Stimulated activated CD4-positive, alpha-beta T cell treated with anti-CD3 and anti-CD28 coated beads, Interleukin-2, amount 100 ng/mL, for 24 hours (primary cell): ENCODE measurements around the gene DGKB.

ENCODE experiments used
- DNase-seq, 2 donors: peaks; one replicate each; pipeline ENCODE4 v3.0.0-alpha.2; 2020

The DGKB gene

DNA sequence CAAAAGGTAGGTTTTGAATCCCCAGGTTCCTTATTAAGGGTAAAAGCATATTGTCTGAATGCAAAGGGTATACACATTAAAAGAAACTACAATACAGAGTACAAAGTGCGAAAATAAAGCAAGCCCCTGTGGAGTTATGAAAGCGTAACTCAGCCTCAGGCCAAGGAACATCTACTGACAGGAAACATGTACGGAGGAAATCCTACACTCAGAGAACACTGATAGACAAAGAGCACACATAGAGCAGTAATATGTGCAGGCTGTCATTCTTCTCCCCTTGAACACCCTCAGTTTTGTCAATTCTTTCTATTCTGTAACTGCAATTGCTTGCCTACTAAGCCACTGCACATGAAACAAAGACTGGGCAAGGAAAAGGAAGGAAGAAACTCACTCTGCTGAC is 150.2 kb downstream of the DGKB start:
- no peak for DNase-seq

DNA sequence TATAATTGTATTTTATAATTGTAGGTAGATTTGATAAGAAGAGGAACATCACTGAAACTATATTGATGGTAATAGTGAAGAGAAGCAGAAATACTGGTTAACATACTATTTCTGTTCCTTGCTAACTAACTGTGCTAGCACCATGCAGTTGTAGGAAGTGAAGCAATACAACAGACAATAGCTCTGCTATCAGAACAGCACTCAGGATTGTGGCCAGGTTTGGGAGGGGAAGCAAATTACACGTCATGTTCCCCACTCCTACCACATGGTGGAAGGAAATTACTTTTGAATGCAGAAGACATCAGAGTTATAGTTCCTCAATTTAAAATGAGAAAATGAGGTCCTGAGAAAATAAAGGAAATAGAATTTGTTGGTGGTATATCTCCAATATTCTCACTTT is 151.1 kb downstream of the DGKB start:
- DNase-seq, result no peak

DNA sequence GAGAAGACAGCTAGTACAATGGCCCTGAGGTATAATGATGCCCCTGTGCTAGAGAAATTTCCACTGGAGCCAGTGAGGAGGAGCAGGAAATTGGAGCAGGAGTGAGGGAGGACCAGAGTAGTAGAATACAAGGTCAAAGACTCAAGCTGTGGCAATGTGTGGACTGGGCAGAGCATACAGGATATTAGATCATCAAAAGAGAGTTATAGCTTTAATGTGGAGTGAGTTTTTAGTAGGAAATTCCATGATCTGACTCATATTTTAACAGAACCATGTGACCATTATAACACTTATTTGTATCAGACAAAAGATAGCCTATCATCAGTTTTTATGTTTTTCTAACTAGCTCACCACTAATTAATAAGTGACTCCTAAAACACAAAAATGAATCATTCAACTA is 154.1 kb downstream of the DGKB start:
- DNase-seq, result no peak

DNA sequence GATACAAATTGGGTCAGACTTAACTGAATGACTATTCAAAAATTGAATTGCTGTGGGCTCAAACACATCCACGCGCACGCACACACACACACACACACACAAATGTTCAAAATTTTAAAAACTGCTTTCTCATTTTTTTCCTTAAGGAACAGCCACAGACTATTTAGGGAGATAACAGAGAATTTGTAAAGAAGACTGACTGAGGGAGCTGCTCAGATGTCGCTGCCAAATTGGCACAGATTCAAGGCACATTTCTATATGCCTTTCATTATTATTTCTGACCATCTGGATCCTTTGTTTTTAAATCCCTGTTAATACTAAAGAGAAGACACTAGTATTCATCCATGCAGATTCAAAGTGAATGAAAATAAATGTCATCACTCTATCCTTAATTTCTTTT is 154.8 kb downstream of the DGKB start:
- DNase-seq, result no peak

DNA sequence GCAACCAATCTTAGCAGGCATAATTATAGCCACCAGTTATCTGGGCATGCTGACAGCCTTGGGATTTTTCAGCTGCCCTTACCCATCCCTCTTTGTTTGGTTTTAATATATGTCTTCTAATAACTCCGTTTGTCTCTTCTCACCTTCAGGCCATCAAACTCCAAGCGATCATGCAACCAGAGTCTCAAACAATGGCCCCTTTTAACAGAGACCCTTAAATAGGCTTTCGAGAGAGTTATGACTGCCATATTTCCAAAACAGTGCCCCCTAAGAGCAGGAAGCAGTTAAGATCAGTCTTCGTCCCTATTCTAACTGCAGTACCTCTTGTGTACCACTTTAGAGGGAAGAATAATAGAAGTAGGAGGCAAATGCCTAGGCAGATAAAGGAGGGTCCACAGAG is 157.5 kb downstream of the DGKB start:
- DNase-seq, result no peak

DNA sequence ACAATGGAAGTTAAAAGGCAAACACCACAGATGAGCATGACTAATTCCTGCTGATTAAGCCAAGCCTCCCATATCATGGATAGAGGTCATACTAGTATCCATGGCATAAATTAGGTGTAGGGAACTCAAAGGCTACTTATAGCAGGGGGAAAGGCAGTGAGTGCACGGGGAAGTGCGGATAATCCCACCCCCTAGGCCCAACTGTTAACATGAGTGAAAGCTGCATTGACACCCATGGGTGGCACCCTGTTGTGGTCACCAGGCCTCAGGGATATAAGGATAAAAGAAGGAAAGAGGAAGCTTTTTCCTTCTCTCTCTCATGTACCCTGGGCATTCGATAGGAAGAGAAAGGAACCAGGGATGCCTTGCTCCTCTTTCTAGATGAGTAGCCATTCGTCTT is 161.9 kb downstream of the DGKB start:
- no peak for DNase-seq

DNA sequence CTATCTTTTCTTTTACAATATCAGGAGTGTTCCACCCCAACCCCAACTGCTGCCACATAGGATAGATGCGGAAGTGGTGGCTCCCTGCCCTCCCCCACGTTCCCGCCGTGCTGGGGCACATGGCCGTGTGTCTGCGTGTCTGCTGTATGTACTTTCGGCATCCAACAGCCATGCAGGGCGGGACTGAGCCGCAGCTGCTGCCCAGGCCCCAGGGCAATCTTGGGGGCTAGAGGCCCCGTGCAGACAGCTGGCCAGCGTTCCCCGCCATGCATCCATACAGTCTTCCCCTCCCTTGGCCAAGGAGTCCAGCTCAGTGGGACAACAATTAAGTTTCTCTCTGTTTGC is 162.7 kb downstream of the DGKB start:
- no peak for DNase-seq

DNA sequence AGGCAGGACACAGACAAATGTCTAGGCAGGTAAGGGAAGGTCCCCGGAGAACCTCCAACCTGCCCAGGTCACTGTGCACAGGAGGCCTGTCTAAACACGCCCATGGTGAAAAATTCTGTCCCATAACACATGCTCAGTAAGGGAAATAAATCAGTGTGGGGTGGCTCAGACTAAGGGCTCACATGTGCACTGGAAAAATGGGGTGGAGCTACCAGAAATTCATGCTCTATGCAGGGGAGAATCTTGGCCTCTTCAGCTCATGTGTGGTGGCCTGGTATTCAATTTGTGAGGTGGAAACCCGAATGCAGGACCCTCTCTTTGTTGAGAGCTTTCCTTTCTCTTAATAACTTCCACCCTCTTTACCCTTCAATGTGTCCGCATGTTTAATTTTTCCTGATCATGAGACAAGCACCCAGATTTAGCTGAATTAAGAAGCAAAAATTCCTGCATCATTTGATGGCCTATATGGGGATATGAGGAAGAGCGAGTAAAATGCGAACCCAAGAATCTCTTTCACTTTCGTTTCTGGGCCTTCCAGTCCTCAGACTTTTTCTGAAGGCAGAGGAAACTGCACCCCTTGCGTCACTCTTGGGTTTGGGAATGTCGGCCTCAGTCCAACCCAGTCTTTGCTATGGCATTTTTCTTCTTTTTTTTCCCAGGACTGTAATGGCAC is 163.2 kb downstream of the DGKB start:
- no peak for DNase-seq

DNA sequence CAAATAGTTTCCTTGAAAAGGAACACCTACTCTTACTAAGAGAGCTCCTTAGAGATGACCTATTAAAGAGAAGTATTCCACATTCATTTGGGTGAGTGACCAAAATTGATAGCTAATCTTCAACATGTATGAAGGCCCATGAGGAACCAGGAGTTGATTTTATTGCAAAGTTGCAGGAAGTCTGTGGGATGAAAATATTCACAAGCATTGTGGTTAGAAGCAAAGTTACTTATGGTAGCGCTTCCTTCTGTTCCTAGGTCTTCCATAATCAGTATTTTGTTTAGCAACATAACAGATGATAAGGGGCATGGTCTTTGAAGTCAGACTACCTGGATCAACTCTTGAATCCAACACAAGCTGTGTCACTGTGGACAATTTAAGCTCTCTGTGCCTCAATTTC is 164.5 kb downstream of the DGKB start:
- no peak for DNase-seq

DNA sequence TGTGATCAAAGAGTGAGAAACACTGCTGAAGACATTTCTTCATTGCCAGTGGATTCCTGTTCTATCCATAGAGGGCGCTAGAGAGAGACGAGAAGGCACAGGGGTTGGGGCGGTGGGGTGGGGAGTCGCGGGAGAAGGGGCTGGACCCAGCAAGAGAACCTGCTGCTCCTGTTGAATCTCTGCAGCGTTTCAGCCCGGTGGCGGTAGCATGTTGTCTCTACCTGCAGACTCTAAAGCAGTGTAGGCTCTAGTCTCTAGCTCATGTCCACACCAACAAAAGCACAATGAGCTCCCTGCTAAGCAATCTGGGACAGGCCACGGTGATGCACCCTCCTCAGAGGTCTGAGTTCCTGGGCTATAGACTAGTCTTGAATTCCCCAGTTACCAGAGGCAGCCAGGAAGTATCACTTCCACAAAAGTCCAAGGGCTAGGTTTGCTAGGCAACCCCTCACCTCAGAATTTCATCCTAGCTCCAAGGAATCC is 167.7 kb downstream of the DGKB start:
- no peak for DNase-seq

DNA sequence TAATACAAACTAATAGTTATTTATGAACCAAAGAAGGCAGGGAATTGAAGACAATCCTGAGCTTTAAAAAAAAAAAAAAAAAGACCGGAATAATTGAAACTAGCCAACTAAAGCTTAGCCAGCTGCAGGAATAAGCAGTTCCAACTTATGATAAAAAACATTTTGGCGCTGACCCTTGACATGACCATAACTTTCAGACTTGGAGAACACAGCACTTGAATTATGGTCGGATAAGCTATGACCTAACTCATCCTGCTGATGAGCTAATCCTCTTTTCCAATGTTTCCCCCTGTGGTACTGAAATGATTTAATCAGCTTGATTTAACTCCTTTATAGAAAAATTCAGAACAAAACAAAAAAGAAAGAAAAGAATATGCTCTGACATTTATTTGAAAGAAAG is 181.8 kb downstream of the DGKB start:
- DNase-seq, result no peak

DNA sequence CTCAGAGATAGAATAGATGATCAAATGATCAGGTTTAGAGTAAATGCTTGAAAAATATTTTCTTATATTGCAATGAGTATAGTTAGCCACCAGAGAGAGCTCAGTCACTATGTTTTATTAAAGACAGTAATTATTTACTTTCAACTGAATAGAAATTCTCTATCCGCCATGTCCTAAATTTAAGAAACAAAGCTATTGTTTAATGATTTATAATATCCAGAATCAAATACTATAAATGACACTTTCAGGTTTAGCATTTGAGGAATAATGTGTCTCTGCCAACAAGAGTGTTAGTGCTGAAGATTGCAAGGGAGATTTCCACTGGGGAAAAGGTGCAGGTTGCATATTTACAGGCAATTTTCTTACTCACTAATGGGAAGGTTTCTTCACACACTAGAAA is 184.7 kb downstream of the DGKB start:
- DNase-seq, result no peak

DNA sequence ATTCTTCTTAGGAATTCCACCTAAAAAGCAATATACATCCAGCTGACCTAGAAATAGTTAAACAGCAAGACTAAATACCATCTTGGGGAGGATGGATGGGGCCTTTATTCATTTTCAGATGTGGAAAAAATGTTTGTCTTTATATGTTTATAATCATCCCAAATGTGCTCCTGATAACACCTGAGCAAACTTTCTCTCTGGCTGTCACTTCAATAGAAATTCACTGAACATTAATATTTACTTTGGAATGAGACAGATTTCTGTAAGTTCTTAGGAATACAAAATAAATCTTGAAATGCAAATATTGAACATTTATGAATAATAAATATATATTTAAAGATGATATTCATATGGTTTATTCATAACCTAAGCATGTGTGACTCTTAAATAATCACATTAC is 185.4 kb downstream of the DGKB start:
- DNase-seq, result no peak

DNA sequence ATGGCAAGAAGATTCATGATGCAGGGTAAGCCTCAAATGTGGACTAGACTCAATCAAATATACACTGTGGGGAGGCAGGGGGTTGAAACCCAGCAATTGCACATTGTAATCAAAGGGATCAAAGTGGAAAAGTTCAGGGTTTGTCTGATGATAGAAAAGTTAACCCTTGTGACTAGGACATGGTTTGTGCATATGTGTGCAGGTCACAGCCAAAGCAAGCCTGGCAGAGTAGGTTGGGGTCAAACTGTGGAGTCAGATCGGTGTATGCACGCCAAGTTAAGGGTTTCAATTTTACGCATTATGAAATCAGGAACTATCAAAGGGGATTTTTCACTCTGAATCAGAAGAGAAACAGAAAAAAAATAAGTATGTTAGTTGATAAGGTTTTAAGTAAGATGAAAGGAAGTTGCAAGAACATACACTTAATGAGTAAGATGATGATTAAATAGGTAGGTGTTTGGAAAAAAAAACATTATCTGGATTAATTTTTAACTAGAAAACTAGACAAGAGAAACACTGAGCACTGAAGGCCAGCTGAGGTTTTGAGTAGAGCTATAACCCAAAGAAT is 188.3 kb downstream of the DGKB start:
- peak in 1 of 2 donors; percentile 2 for DNase-seq

DNA sequence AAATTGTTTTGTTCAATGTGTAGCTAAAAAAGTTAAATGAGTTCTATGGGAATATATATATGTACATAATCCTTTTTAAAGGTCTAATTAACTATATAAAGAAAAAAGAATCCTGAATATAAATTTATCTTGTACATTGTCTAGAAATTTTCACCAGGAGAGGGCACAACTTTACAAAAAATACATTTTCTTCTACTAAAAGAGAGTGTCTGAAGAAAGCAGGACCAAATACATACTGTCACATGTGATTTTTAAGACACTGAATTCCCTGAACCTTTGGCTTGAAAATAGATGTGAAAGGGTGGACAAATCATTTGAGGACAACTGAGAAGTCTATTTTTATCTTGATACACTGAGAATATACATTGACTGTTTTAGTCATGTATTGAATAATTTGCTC is 204.3 kb downstream of the DGKB start:
- no peak for DNase-seq

DNA sequence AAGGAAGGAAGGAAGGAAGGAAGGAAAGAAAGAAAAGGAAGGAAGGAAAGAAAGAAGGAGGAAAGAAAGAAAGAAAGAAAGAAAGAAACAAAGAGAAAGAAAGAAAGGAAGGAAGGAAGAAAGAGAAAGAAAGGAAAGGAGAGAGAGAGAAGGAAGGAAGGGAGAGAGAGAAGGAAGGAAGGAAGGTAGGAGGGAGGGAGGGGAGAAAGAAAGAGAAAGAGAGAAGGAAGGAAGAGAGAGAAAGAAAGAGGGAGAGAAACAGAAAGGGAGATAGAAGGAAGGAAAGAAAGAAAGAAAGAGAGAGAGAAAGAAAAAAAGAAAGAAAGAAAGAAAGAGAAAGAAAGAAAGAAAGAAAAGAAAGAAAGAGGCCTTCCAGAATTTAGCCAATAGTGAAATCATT is 204.9 kb downstream of the DGKB start:
- no peak for DNase-seq

DNA sequence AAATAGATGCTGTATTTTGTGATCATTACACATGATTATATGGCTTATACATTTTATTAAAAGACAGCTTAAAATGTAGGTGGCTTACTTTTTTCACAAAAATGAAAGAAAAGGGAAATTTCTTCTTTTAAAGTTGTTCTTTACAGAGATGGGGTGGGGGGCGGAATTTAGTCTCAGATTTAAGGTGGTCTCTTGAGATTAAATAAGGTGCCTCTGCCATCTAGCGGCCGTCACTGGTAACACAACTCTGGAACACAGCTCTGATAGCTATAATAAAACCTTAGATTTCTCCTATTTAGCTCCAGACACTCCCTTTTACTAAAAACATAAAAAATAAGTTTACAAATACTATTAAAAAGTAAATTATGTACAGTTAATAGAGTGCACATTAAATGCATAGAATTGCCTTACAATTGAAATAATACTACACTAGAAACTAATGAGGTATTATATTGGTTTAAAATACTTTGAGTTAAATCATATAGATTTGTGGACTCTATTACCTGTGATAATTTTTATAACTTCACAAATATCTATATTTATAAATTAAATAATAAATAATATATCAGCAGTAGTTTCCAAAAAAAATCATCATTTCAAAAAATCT is 210.9 kb downstream of the DGKB start:
- DNase-seq, result peak; percentile 53 to 60

DNA sequence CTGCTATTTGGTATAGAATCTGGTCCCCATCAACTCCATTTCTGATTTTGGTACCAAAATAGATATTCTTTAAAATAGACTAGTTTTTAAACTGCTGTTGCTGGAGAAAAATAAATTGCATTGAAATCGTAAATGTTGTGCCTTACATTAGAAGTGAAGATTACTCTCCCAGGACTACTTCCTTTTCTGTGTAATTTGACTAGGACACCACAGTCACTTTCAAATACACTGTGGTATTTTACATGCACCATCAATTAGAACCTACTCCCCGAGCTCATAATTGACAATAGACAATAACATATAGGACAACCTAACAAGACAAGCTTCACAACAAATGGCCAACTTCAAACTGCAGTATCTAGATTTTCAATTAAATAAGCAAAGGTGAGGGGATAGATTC is 211.5 kb downstream of the DGKB start:
- no peak for DNase-seq

DNA sequence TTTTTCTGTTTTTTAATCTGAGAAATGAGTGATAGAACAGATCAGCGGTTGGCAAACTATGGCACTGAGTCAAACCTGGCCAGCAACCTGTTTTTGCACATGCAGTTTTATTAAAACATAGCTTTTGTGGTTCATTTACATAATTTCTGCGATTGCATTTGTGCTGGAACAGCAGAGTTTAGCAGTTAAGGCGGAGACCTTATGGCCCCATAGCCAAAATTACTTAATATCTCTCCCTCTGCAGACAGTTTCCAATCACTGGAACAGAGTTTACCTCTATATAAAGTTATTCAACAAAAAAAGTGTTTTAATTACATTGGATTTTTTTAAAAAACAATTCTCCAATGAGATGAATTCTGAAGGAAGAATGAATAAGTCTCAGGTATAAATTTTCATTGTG is 212.1 kb downstream of the DGKB start:
- DNase-seq, result no peak

DNA sequence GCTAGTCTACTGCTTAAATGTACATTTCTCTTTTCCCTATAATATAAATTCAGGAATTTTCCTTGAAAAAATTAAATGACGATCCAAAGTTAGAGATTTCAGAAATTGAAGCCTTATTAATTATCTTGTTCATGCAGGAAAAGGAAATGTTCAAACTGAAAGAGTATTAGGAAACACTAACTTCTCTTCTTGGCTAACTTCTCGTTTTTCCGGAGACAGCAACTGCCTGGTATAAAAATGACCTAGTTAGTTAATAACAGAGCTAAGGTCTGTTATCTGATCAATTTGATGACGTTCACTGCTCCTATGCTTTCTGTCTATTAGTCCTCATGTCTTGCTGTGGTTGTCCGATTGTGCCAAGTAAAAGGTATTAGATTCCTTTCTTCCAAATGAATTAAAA is 212.5 kb downstream of the DGKB start:
- no peak for DNase-seq

DNA sequence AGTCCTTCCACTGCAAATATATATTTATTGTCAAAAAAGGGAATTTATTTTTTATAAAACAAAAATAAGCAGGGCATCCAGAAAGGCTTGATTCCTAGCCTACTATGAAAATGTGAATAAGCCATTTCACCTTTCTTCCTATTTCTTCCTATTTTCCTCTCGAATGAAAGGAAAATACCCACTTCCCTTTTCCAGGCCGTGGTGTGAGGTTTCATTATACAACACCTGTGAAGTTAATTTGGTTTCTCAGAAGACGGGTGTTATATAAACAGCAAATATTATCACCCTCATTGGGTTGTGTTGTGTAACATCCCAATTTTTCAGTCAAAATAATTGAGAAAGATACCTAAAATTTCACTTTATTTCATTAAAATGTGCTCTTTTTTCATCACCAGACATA is 214.3 kb downstream of the DGKB start:
- no peak for DNase-seq

DNA sequence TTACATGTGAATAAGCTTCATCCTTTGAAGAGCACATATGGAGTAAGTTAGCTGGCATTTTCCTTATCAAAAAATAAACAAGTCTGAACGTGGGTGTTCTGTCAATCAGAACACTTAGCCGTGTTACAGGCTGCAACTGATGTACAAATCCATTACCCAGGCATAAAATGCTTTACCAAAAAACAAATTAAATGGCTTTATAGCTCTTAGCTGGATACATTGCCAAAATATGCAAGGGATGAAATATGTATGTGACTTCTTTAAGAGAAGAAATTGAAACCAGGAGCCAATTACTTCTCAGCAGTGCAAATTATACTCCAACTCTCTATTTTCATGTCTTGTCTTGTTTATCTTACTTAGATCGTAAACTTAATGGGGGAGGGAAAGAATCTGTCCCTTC is 214.8 kb downstream of the DGKB start:
- DNase-seq, result no peak

DNA sequence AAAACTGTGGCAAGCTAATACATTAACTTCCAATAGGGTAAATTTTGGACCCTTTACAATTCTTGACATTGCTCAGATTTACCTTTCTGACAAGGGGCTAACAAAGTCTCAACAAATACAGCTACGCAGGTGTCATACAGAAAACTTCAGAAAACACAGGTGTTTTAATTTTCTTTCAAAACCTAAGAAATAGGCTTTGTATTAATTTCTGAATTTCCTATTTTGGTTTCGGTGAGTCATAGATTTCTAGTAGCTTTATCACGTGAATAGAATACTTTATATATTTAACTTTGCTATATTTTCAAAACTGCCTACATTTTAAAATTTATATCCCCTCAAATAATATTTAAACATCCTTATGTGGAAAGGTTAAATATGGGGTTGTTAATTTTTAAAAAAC is 215.3 kb downstream of the DGKB start:
- no peak for DNase-seq

DNA sequence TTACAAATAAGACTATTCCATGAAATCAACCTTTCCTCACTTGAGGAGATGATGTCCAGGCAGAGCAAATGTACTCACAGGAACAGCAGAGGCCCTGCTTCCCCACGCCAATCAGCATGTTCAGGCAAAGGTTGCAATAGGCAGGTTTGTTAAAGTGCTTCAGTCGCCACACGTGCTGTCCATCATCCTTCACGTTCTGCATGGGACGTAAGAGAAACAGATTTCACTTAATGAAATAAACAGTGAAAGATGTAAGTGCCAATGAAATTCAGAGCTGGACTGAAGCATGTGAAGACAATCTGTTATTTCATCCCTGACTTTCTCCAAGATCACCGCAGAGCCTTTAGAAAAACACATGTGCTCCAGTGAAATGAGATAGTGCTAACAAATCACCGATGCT is 217.4 kb downstream of the DGKB start:
- DNase-seq, result no peak

DNA sequence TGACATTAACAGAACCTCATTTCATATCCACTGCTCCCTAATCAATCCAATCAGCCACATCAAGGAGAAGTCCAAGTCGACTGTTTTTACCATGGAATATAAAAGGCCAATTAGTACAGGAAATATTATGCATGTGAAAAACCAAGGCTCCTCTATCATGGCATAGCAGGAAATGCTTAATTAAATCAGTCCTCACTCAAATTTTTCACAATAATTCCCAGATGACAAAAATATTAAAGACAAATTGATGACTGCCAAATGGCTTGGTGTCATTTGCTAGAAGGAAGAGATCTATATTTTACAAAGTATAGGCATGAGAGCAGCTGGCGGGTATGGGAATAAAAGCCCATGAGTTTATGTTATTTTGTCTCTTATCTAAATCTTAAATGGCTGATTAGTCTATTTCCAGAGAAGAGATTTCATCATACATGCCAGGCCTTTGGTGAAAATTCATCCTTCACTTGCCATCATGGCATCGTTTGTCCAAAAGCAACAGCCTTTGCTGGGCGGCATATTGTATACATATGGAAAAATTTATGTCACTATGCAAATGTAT is 219.6 kb downstream of the DGKB start:
- no peak for DNase-seq
